ENCODE data around the gene FARS2. TPM values are rescaled to one million over a fixed set of nuclear protein-coding genes. Genes with fewer than 3 reads are reported as not detected.

The FARS2 gene
- total and polyA plus RNA-seq, 7 experiments from 2014 or later = 16.2 to 28.1 (median 20.8) TPM

- ATAC-seq (no peak), DNase-seq (no peak)
- ChIA-PET POLR2A (no interaction called here), CTCF (no interaction called here)
- Mint-ChIP-seq H3K27ac (no peak overlapping the region), H3K4me3 (no peak overlapping the region), H3K9me3 (no peaks in the 10 kb centered on the region), H3K27me3 (no peaks in the 10 kb centered on the region), H3K36me3 (peaks cover 0 to 16% (median 8%) of the 10 kb centered on the region in 5 donors), H3K4me1 (peaks cover 0 to 51% (median 31%) of the 10 kb centered on the region in 7 donors)
- no peaks in the 10 kb centered on the region for H3K27me3 ChIP-seq (ENCODE audit: control insufficient read depth in 2 of 2, insufficient read depth in 2 of 2, low read length in 2 of 2)
- H3K27ac ChIP-seq (ENCODE audit: low read depth, low read length) = no peak overlapping the region
- H3K36me3 ChIP-seq (ENCODE audit: control insufficient read depth in 2 of 3, insufficient read depth in 3 of 3, low read length in 3 of 3) = no peaks in the 10 kb centered on the region
- no peaks in the 10 kb centered on the region for H3K4me1 ChIP-seq (ENCODE audit: control insufficient read depth in 2 of 2, insufficient read depth in 2 of 2, low read length in 2 of 2)
- H3K9me3 ChIP-seq (ENCODE audit: control insufficient read depth in 2 of 3, low read length in 3 of 3) = no peaks in the 10 kb centered on the region
- H3K4me3 ChIP-seq (ENCODE audit: low read length) = no peak overlapping the region
- intact Hi-C loops (cut with micrococcal nuclease) = no loop called here
These were observed 55.6 kb downstream of the FARS2 start for GRCh38 chr6:5316951-5317350.

GRCh38 chr6:5318617-5319272, 57.4 kb downstream of the FARS2 start:
- ATAC-seq (no peak), DNase-seq (no peak)
- Mint-ChIP-seq H3K9me3 (no peaks in the 10 kb centered on the region), H3K4me1 (peaks cover 0 to 47% (median 27%) of the 10 kb centered on the region in 7 donors), H3K27ac (no peak overlapping the region), H3K4me3 (no peak overlapping the region), H3K36me3 (peaks cover 2 to 22% (median 13%) of the 10 kb centered on the region in 5 donors), H3K27me3 (no peaks in the 10 kb centered on the region)
- H3K4me1 ChIP-seq (ENCODE audit: control insufficient read depth in 2 of 2, insufficient read depth in 2 of 2, low read length in 2 of 2) = no peaks in the 10 kb centered on the region
- no peak overlapping the region for H3K4me3 ChIP-seq (ENCODE audit: low read length)
- CTCF ChIA-PET = no interaction called here
- intact Hi-C loops (cut with micrococcal nuclease) = no loop called here
- H3K27ac ChIP-seq (ENCODE audit: low read depth, low read length) = no peak overlapping the region
- no peaks in the 10 kb centered on the region for H3K36me3 ChIP-seq (ENCODE audit: control insufficient read depth in 2 of 3, insufficient read depth in 3 of 3, low read length in 3 of 3)
- POLR2A ChIA-PET = no interaction called here
- no peaks in the 10 kb centered on the region for H3K27me3 ChIP-seq (ENCODE audit: control insufficient read depth in 2 of 2, insufficient read depth in 2 of 2, low read length in 2 of 2)
- no peaks in the 10 kb centered on the region for H3K9me3 ChIP-seq (ENCODE audit: control insufficient read depth in 2 of 3, low read length in 3 of 3)

- Histone ChIP-seq H3K4me1 (ENCODE audit: control insufficient read depth in 2 of 2, insufficient read depth in 2 of 2, low read length in 2 of 2) (no peaks in the 10 kb centered on the region), H3K4me3 (ENCODE audit: low read length) (no peak overlapping the region), H3K27ac (ENCODE audit: low read depth, low read length) (no peak overlapping the region), H3K27me3 (ENCODE audit: control insufficient read depth in 2 of 2, insufficient read depth in 2 of 2, low read length in 2 of 2) (no peaks in the 10 kb centered on the region), H3K36me3 (ENCODE audit: control insufficient read depth in 2 of 3, insufficient read depth in 3 of 3, low read length in 3 of 3) (peaks cover 0 to 15% (median 0%) of the 10 kb centered on the region in 3 experiments), H3K9me3 (ENCODE audit: control insufficient read depth in 2 of 3, low read length in 3 of 3) (no peaks in the 10 kb centered on the region)
- H3K9me3 Mint-ChIP-seq = no peaks in the 10 kb centered on the region
- H3K36me3 Mint-ChIP-seq = peaks cover 3 to 41% (median 32%) of the 10 kb centered on the region in 5 donors
- intact Hi-C loops (cut with micrococcal nuclease) = no loop called here
- no peak for ATAC-seq
- H3K4me3 Mint-ChIP-seq = no peak overlapping the region
- H3K27ac Mint-ChIP-seq = no peak overlapping the region
- peaks cover 0 to 30% (median 23%) of the 10 kb centered on the region in 7 donors for H3K4me1 Mint-ChIP-seq
- ChIA-PET POLR2A (interaction anchor here (0.7 kb wide), 1 partner anchor 102 kb away, joined by 3 read pairs; no protein-coding TSS in a partner anchor), CTCF (no interaction called here)
- no peak for DNase-seq
- no peaks in the 10 kb centered on the region for H3K27me3 Mint-ChIP-seq
These were observed 62.7 kb downstream of the FARS2 start for GRCh38 chr6:5323979-5324378.

GRCh38 chr6:5325173-5325572, 63.9 kb downstream of the FARS2 start:
- Mint-ChIP-seq H3K4me3 (no peak overlapping the region), H3K4me1 (peaks cover 0 to 26% (median 18%) of the 10 kb centered on the region in 7 donors), H3K27ac (peak overlapping the region in 1 of 9 donors; percentile 38), H3K27me3 (no peaks in the 10 kb centered on the region), H3K36me3 (peaks cover 3 to 38% (median 32%) of the 10 kb centered on the region in 5 donors), H3K9me3 (no peaks in the 10 kb centered on the region)
- Histone ChIP-seq H3K27ac (ENCODE audit: low read depth, low read length) (no peak overlapping the region), H3K36me3 (ENCODE audit: control insufficient read depth in 2 of 3, insufficient read depth in 3 of 3, low read length in 3 of 3) (peaks cover 0 to 15% (median 0%) of the 10 kb centered on the region in 3 experiments), H3K4me3 (ENCODE audit: low read length) (no peak overlapping the region), H3K4me1 (ENCODE audit: control insufficient read depth in 2 of 2, insufficient read depth in 2 of 2, low read length in 2 of 2) (no peaks in the 10 kb centered on the region), H3K9me3 (ENCODE audit: control insufficient read depth in 2 of 3, low read length in 3 of 3) (no peaks in the 10 kb centered on the region), H3K27me3 (ENCODE audit: control insufficient read depth in 2 of 2, insufficient read depth in 2 of 2, low read length in 2 of 2) (no peaks in the 10 kb centered on the region)
- DNase-seq (no peak), ATAC-seq (no peak)
- ChIA-PET CTCF (no interaction called here), POLR2A (no interaction called here)
- intact Hi-C loops (cut with micrococcal nuclease) = no loop called here

GRCh38 chr6:5326022-5326641, 64.8 kb downstream of the FARS2 start:
- H3K9me3 ChIP-seq (ENCODE audit: control insufficient read depth in 2 of 3, low read length in 3 of 3) = no peaks in the 10 kb centered on the region
- Mint-ChIP-seq H3K27me3 (no peaks in the 10 kb centered on the region), H3K4me3 (no peak overlapping the region), H3K36me3 (peaks cover 3 to 43% (median 30%) of the 10 kb centered on the region in 5 donors), H3K4me1 (peaks cover 0 to 26% (median 14%) of the 10 kb centered on the region in 7 donors), H3K9me3 (no peaks in the 10 kb centered on the region), H3K27ac (no peak overlapping the region)
- intact Hi-C loops (cut with micrococcal nuclease) = no loop called here
- H3K4me1 ChIP-seq (ENCODE audit: control insufficient read depth in 2 of 2, insufficient read depth in 2 of 2, low read length in 2 of 2) = no peaks in the 10 kb centered on the region
- ChIA-PET POLR2A (no interaction called here), CTCF (no interaction called here)
- ATAC-seq (no peak), DNase-seq (no peak)
- no peak overlapping the region for H3K27ac ChIP-seq (ENCODE audit: low read depth, low read length)
- H3K4me3 ChIP-seq (ENCODE audit: low read length) = no peak overlapping the region
- no peaks in the 10 kb centered on the region for H3K27me3 ChIP-seq (ENCODE audit: control insufficient read depth in 2 of 2, insufficient read depth in 2 of 2, low read length in 2 of 2)
- peaks cover 0 to 15% (median 0%) of the 10 kb centered on the region in 3 experiments for H3K36me3 ChIP-seq (ENCODE audit: control insufficient read depth in 2 of 3, insufficient read depth in 3 of 3, low read length in 3 of 3)

- Histone ChIP-seq H3K4me1 (ENCODE audit: control insufficient read depth in 2 of 2, insufficient read depth in 2 of 2, low read length in 2 of 2) (no peaks in the 10 kb centered on the region), H3K4me3 (ENCODE audit: low read length) (no peak overlapping the region), H3K27ac (ENCODE audit: low read depth, low read length) (no peak overlapping the region), H3K36me3 (ENCODE audit: control insufficient read depth in 2 of 3, insufficient read depth in 3 of 3, low read length in 3 of 3) (peaks cover 0 to 15% (median 0%) of the 10 kb centered on the region in 3 experiments), H3K27me3 (ENCODE audit: control insufficient read depth in 2 of 2, insufficient read depth in 2 of 2, low read length in 2 of 2) (no peaks in the 10 kb centered on the region), H3K9me3 (ENCODE audit: control insufficient read depth in 2 of 3, low read length in 3 of 3) (no peaks in the 10 kb centered on the region)
- H3K9me3 Mint-ChIP-seq = no peaks in the 10 kb centered on the region
- no peak overlapping the region for H3K27ac Mint-ChIP-seq
- H3K4me3 Mint-ChIP-seq = no peak overlapping the region
- DNase-seq (no peak), ATAC-seq (no peak)
- intact Hi-C loops (cut with micrococcal nuclease) = no loop called here
- peaks cover under 1 to 39% (median 22%) of the 10 kb centered on the region in 5 donors for H3K36me3 Mint-ChIP-seq
- ChIA-PET CTCF (no interaction called here), POLR2A (no interaction called here)
- H3K4me1 Mint-ChIP-seq = peaks cover 0 to 36% (median 23%) of the 10 kb centered on the region in 7 donors
- H3K27me3 Mint-ChIP-seq = no peaks in the 10 kb centered on the region
These were observed 67.5 kb downstream of the FARS2 start for GRCh38 chr6:5328800-5329199.

Data from naive thymus-derived CD4-positive, alpha-beta T cell (primary cell).